ENCODE data around the gene WASF2.
"Not testable (repeated sequence)": the region's sequence is repeated elsewhere in the genome, so short reads cannot be mapped to it uniquely, and the experiment has no call there.

Gene WASF2, protein sequence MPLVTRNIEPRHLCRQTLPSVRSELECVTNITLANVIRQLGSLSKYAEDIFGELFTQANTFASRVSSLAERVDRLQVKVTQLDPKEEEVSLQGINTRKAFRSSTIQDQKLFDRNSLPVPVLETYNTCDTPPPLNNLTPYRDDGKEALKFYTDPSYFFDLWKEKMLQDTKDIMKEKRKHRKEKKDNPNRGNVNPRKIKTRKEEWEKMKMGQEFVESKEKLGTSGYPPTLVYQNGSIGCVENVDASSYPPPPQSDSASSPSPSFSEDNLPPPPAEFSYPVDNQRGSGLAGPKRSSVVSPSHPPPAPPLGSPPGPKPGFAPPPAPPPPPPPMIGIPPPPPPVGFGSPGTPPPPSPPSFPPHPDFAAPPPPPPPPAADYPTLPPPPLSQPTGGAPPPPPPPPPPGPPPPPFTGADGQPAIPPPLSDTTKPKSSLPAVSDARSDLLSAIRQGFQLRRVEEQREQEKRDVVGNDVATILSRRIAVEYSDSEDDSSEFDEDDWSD

DNA sequence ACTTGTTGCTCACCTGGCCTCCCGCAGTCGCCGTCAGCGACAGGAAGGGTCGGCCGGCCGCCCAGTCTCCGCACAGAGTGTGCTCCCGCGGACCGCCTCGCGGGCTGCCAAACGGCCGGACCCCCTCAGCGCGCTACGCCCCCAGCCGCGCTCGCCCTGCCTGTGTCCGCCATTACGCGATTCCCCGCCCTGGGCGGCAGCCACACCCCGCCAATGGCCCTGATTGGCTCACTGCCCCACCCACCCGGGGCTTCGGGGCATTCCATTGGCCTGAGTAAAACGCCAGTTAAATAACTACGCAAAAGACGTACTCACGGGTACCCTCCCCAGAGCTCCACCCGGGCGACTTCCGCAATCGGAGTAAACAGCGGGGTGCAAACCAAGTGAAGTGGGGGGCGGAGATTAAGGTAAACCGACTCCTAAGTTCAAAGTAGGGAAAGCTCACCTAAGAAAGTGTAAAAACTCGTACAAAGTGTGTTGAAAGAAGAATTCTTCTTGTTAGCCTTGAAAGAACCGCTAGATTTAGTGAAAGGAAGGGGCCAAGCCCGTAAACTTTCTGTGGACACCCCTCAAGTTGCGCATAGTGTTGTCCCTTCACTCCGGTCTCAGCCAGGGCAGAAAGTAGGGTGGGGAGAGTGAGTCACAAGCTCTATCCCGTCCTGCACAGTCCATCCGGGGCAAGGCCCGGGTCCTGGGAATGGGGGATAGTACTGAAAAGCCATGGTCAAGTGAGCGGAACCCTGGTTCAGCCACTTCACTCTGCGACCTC is at the start of gene WASF2:
WASF2 (minus strand) TSS at position 195 of the 769 bp plus-strand sequence. CDS start 61,277 bp downstream, outside the sequence.
- TF ChIP-seq, protein P1, sequence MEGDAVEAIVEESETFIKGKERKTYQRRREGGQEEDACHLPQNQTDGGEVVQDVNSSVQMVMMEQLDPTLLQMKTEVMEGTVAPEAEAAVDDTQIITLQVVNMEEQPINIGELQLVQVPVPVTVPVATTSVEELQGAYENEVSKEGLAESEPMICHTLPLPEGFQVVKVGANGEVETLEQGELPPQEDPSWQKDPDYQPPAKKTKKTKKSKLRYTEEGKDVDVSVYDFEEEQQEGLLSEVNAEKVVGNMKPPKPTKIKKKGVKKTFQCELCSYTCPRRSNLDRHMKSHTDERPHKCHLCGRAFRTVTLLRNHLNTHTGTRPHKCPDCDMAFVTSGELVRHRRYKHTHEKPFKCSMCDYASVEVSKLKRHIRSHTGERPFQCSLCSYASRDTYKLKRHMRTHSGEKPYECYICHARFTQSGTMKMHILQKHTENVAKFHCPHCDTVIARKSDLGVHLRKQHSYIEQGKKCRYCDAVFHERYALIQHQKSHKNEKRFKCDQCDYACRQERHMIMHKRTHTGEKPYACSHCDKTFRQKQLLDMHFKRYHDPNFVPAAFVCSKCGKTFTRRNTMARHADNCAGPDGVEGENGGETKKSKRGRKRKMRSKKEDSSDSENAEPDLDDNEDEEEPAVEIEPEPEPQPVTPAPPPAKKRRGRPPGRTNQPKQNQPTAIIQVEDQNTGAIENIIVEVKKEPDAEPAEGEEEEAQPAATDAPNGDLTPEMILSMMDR (IDR thresholded peaks at IDR 0.05; ENCODE audit: low read depth, low read length): no peak
- TF ChIP-seq POLR2A (IDR thresholded peaks at IDR 0.05; ENCODE audit: extremely low read depth, insufficient read length) (peak; percentile 78), MYC (IDR thresholded peaks at IDR 0.05; ENCODE audit: low read depth, low read length) (no peak)
- TF ChIP-seq, protein P2, sequence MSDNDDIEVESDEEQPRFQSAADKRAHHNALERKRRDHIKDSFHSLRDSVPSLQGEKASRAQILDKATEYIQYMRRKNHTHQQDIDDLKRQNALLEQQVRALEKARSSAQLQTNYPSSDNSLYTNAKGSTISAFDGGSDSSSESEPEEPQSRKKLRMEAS (IDR thresholded peaks at IDR 0.05; ENCODE audit: low read depth, low read length): peak; percentile 35; the same call in 1 of the 2 replicates
- H3K4me3 ChIP-seq (ENCODE audit: low read depth, low read length): peak within 1 kb of the TSS; percentile 86
- peak; percentile 97 for DNase-seq (ENCODE audit: low read depth)

DNA sequence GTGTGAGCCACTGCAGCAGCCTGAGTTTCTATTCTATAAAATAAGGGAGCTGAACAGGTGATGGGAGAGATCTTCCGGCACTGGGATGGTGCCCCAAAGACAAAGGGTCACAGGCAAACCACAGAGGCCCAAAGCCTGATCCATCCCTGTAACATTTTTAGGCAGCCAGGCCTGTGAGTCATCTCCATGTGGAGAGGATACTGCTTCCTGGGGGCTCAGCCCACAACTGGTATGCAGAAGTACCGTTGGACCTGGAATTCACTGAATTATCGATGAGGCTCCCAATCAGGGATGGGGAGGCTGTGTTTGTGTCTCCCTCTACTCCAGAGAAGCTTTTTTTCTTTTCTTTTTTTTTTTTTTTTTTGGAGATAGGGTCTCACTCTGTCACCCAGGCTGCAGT is 48.8 kb upstream of the WASF2 start:
- peak; percentile 54 for DNase-seq (ENCODE audit: low read depth)
- no peak overlapping the region for H3K4me3 ChIP-seq (ENCODE audit: low read depth, low read length)
- TF ChIP-seq, protein P1 (IDR thresholded peaks at IDR 0.05; ENCODE audit: low read depth, low read length): no peak
- no peak for TF ChIP-seq MYC (IDR thresholded peaks at IDR 0.05; ENCODE audit: low read depth, low read length)
- TF ChIP-seq, protein P2 (IDR thresholded peaks at IDR 0.05; ENCODE audit: low read depth, low read length): no peak
- no peak for TF ChIP-seq POLR2A (IDR thresholded peaks at IDR 0.05; ENCODE audit: extremely low read depth, insufficient read length)

DNA sequence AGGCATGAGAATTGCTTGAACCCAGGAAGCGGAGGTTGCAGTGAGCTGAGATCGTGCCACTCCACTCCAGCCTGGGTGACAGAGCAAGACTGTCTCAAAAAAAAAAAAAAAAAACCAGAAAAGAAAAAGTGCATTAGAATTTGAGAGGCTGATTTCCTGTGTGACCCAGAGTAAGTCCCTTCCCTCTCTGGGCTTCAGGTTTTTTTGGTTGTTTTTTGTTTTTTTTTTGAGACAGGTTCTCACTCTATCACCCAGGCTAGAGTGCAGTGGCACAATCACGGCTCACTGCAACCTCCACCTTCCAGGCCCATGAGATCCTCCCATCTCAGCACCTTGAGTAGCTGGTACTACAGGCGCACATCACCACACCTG is 48.3 kb upstream of the WASF2 start:
- DNase-seq (ENCODE audit: low read depth); H3K4me3 ChIP-seq (ENCODE audit: low read depth, low read length): not testable (repeated sequence)

DNA sequence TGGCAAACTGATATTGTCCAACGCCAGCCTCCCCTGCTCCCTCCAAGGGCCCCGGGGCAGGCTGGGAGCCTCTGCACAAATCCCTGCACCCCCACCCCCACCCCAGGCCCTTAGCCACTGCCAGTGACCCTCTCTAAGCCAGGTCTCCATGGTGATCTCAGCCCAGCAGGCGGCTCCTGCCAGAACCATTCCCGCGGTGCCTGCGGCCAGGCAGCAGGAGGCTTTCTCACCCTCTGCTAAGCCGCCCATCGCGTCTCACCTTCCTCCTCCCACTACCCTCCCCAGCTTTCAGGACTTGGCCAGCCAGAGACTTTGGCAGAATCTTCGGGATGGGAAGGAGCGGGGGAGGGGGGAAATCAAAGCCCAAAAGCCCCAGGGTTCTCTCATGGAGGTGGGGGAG is 46.8 kb upstream of the WASF2 start:
- no peak overlapping the region for H3K4me3 ChIP-seq (ENCODE audit: low read depth, low read length)
- TF ChIP-seq MYC (IDR thresholded peaks at IDR 0.05; ENCODE audit: low read depth, low read length) (no peak), POLR2A (IDR thresholded peaks at IDR 0.05; ENCODE audit: extremely low read depth, insufficient read length) (no peak)
- TF ChIP-seq, protein P2 (IDR thresholded peaks at IDR 0.05; ENCODE audit: low read depth, low read length): no peak
- TF ChIP-seq, protein P1 (IDR thresholded peaks at IDR 0.05; ENCODE audit: low read depth, low read length): no peak
- no peak for DNase-seq (ENCODE audit: low read depth)

DNA sequence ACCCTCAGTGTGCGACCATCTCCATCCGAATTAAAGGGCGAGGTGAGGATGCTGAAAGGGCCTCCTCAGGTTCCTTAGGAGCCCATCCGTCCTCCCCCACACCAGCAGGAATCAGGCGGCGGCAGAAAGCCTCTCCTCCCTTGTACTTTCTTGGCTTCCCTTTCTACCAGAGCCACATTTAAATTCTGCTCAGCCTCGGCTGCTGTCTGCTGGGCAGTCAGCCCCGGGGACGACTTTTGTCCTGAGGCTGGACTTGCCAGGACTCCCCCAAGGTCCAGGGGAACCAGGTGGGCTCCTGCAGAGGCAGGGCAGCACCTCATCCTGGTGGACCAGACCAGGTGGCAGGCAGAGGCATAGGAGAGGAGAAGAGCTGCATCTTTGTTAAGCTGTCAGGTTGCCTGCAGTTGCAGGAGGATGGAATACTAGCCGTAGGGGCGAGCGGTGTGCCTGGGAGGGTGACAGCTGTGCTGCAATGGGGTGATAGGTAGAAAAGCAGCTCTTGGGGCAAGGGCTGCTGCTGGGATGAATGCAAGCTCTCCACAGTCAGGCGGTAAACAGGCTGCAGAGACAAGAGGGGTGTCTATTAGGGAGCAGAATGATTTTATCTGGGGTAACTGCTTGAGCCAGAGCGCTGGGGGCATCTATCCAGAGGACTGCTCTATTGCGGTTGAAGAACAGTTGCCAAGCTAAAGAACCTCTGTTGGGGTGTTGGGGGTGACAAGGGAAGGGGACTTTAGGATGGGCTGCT is 46.2 kb upstream of the WASF2 start:
- TF ChIP-seq, protein P1 (IDR thresholded peaks at IDR 0.05; ENCODE audit: low read depth, low read length): no peak
- no peak for TF ChIP-seq POLR2A (IDR thresholded peaks at IDR 0.05; ENCODE audit: extremely low read depth, insufficient read length)
- no peak for TF ChIP-seq MYC (IDR thresholded peaks at IDR 0.05; ENCODE audit: low read depth, low read length)
- TF ChIP-seq, protein P2 (IDR thresholded peaks at IDR 0.05; ENCODE audit: low read depth, low read length): no peak
- H3K4me3 ChIP-seq (ENCODE audit: low read depth, low read length): no peak overlapping the region
- DNase-seq (ENCODE audit: low read depth): no peak
